ENCODE measurements around the gene NMNAT3.

The NMNAT3 gene

DNA sequence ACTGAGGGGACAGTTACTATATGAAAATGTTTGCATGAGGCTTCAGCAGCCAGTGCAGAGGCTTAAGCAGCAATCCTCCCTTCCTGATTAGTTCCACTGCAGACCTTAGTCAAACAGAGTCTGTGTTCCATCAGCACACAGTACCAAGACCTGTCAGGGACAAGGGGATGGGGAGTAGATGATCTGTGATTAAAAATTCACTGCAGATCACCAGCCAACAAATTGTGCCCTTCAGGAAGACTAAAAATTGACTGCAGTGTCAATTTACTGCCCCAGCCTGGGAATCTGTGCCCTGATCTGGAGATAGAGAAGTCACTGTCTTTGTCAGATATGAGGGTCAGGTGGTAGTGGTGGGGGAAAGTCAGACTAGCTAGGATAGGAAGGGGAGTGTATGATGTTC, 13.8 kb upstream of the NMNAT3 start:
- no peak overlapping the region for H3K4me2 ChIP-seq (ENCODE audit: low read length)
- TF ChIP-seq CTCF (IDR thresholded peaks at IDR 0.05; ENCODE audit: low read depth, low read length) = no peak
- no peak for TF ChIP-seq EZH2phosphoT487 (IDR thresholded peaks at IDR 0.05; ENCODE audit: low read depth)
- H3K79me2 ChIP-seq (ENCODE audit: low read length) = no peaks in the 10 kb centered on the region

DNA sequence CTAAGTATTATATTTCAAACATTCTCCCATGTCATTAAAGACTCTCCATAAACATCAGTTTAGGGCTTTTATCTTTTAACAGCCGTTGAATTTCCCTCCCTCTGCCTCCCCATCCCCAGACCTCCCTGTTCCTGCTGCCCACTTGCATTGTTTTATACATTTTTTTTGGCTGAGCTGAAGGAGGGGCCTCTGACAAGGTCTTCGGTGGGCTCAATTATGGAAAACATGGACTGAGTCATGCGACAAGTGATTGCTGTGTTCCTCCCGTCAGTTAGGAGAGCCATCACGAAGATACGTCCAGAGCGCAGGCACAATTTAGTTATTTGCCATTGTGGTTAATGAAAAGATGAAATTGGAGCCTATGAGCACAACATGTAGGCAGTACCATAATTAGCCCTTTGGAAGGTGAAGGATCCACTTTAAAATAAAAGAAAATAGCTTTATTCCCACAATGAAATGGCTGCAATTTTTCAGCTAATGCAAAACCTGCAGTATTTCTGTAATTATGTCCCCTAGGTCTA, 12.0 kb upstream of the NMNAT3 start:
- Histone ChIP-seq H3K27me3 (ENCODE audit: low read depth, low read length) (0 out of 2 replicates have a peak, but pooled peaks cover 8% of the 10 kb centered on the region), H3K79me2 (ENCODE audit: low read length) (no peaks in the 10 kb centered on the region), H3K4me2 (ENCODE audit: low read length) (no peak overlapping the region), H3K27ac (ENCODE audit: low read length) (no peak overlapping the region), H3K4me3 (ENCODE audit: low read length) (no peak overlapping the region), H2AFZ (ENCODE audit: low read depth, low read length) (no peak overlapping the region), H3K9ac (ENCODE audit: low read length) (no peak overlapping the region), H3K4me1 (ENCODE audit: low read length) (no peaks in the 10 kb centered on the region), H3K36me3 (replicated peaks; ENCODE audit: low read depth, low read length) (no peaks in the 10 kb centered on the region), H4K20me1 (ENCODE audit: insufficient read depth, low read length) (no peaks in the 10 kb centered on the region), H3K9me3 (ENCODE audit: insufficient read depth, low read length) (no peaks in the 10 kb centered on the region)
- TF ChIP-seq CTCF (IDR thresholded peaks at IDR 0.05; ENCODE audit: low read depth, low read length) (no peak), EZH2phosphoT487 (IDR thresholded peaks at IDR 0.05; ENCODE audit: low read depth) (no peak)

More for the DNA sequence above, 13.8 kb upstream of the NMNAT3 start:
- Histone ChIP-seq H3K4me1 (ENCODE audit: low read length) (no peaks in the 10 kb centered on the region), H3K27me3 (ENCODE audit: low read depth, low read length) (0 out of 2 replicates have a peak, but pooled peaks cover 7% of the 10 kb centered on the region), H2AFZ (ENCODE audit: low read depth, low read length) (no peak overlapping the region), H3K4me3 (ENCODE audit: low read length) (no peak overlapping the region), H3K36me3 (replicated peaks; ENCODE audit: low read depth, low read length) (no peaks in the 10 kb centered on the region), H3K9me3 (ENCODE audit: insufficient read depth, low read length) (no peaks in the 10 kb centered on the region), H3K27ac (ENCODE audit: low read length) (no peak overlapping the region), H4K20me1 (ENCODE audit: insufficient read depth, low read length) (no peaks in the 10 kb centered on the region), H3K9ac (ENCODE audit: low read length) (no peak overlapping the region)

DNA sequence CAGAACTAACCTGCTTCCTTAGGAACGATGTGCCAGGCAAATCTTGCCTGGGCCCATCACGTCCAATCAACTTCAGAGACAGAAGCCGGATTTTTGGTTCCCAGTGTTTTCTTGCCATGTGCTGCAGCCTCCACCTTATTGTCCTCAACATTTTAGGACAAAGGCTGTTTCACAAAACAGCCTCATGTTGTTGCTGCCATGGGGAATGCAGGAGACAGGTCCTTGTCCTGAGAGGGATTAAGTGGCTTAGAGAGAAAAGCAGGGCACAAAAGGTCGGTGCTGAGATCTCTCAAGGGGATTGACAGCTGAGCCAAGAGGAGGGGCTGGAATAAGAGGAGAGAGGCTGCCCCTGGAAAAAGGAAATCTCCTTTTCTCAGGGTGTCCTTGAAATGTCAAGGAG, 11.3 kb upstream of the NMNAT3 start:
- Histone ChIP-seq H3K4me2 (ENCODE audit: low read length) (no peak overlapping the region), H3K9me3 (ENCODE audit: insufficient read depth, low read length) (no peaks in the 10 kb centered on the region), H2AFZ (ENCODE audit: low read depth, low read length) (no peak overlapping the region), H3K27ac (ENCODE audit: low read length) (no peak overlapping the region), H3K27me3 (ENCODE audit: low read depth, low read length) (0 out of 2 replicates have a peak, but pooled peaks cover 8% of the 10 kb centered on the region), H4K20me1 (ENCODE audit: insufficient read depth, low read length) (no peaks in the 10 kb centered on the region), H3K36me3 (replicated peaks; ENCODE audit: low read depth, low read length) (no peaks in the 10 kb centered on the region), H3K4me3 (ENCODE audit: low read length) (no peak overlapping the region), H3K79me2 (ENCODE audit: low read length) (no peaks in the 10 kb centered on the region), H3K4me1 (ENCODE audit: low read length) (no peaks in the 10 kb centered on the region), H3K9ac (ENCODE audit: low read length) (no peak overlapping the region)
- no peak for TF ChIP-seq EZH2phosphoT487 (IDR thresholded peaks at IDR 0.05; ENCODE audit: low read depth)
- TF ChIP-seq CTCF (IDR thresholded peaks at IDR 0.05; ENCODE audit: low read depth, low read length) = no peak

GRCh38 chr3:139687431-139687830, 9.7 kb upstream of the NMNAT3 start:
- Histone ChIP-seq H3K79me2 (ENCODE audit: low read length) (no peaks in the 10 kb centered on the region), H3K9ac (ENCODE audit: low read length) (no peak overlapping the region)
- TF ChIP-seq CTCF (IDR thresholded peaks at IDR 0.05; ENCODE audit: low read depth, low read length) (no peak), EZH2phosphoT487 (IDR thresholded peaks at IDR 0.05; ENCODE audit: low read depth) (no peak)

More at GRCh38 chr3:139687431-139687830, 9.7 kb upstream of the NMNAT3 start:
- Histone ChIP-seq H4K20me1 (ENCODE audit: insufficient read depth, low read length) (no peaks in the 10 kb centered on the region), H3K4me2 (ENCODE audit: low read length) (no peak overlapping the region), H3K4me1 (ENCODE audit: low read length) (no peaks in the 10 kb centered on the region), H3K27me3 (ENCODE audit: low read depth, low read length) (0 out of 2 replicates have a peak, but pooled peaks cover 8% of the 10 kb centered on the region), H3K36me3 (replicated peaks; ENCODE audit: low read depth, low read length) (no peaks in the 10 kb centered on the region), H3K4me3 (ENCODE audit: low read length) (no peak overlapping the region), H2AFZ (ENCODE audit: low read depth, low read length) (no peak overlapping the region), H3K27ac (ENCODE audit: low read length) (no peak overlapping the region), H3K9me3 (ENCODE audit: insufficient read depth, low read length) (no peaks in the 10 kb centered on the region)

Data from OCI-LY3 (cell line).